Stimulated activated effector memory CD8-positive, alpha-beta T cell treated with anti-CD3 and anti-CD28 coated beads, Interleukin-12 subunit alpha, Interleukin-12 subunit beta, amount 100 ng/mL, for 72 hours (primary cell): ENCODE results near the gene CENPP.

Source experiments
- ATAC-seq: fragments of 150-1000 bp; cut with Tn5 transposase; 2 replicates; pipeline ENCODE4 v1.10.0; 2021
- DNase-seq, 2 donors: peaks; one replicate each; pipeline ENCODE4 v3.0.0; 2021 to 2022; ENCODE audit warnings: low spot score in 2 of 2
- H3K27ac Mint-ChIP-seq: one replicate; pipeline ENCODE4 v1.8.0; 2022; ENCODE audit warnings: mild to moderate bottlenecking, mixed read lengths
- H3K36me3 Mint-ChIP-seq: one replicate; pipeline ENCODE4 v1.8.0; 2022; ENCODE audit warnings: mild to moderate bottlenecking, mixed read lengths
- H3K4me1 Mint-ChIP-seq: one replicate; pipeline ENCODE4 v1.8.0; 2022; ENCODE audit warnings: mixed read lengths
- H3K4me3 Mint-ChIP-seq: one replicate; pipeline ENCODE4 v1.8.0; 2022; ENCODE audit warnings: mild to moderate bottlenecking, mixed read lengths
- H3K9me3 Mint-ChIP-seq: one replicate; pipeline ENCODE4 v1.8.0; 2022; ENCODE audit warnings: mixed read lengths

Gene CENPP

GRCh38 chr9:92528522-92528849 is 202.7 kb downstream of the CENPP start:
- no peak overlapping the region for H3K4me3 Mint-ChIP-seq
- H3K27ac Mint-ChIP-seq = no peak overlapping the region
- ATAC-seq (no peak), DNase-seq (no peak)
- H3K4me1 Mint-ChIP-seq = peaks cover 5% of the 10 kb centered on the region
- H3K9me3 Mint-ChIP-seq = peaks cover 3% of the 10 kb centered on the region
- H3K36me3 Mint-ChIP-seq = no peaks in the 10 kb centered on the region

- Mint-ChIP-seq H3K27ac (no peak overlapping the region), H3K4me1 (peaks cover 6% of the 10 kb centered on the region), H3K4me3 (no peak overlapping the region), H3K36me3 (no peaks in the 10 kb centered on the region), H3K9me3 (peaks cover 3% of the 10 kb centered on the region)
- DNase-seq (no peak), ATAC-seq (no peak)
Measured at GRCh38 chr9:92529124-92529523, 203.4 kb downstream of the CENPP start.

- H3K4me1 Mint-ChIP-seq = peaks cover 15% of the 10 kb centered on the region
- no peak for DNase-seq
- no peaks in the 10 kb centered on the region for H3K36me3 Mint-ChIP-seq
- no peak overlapping the region for H3K4me3 Mint-ChIP-seq
- no peak for ATAC-seq
- no peak overlapping the region for H3K27ac Mint-ChIP-seq
- H3K9me3 Mint-ChIP-seq = peaks cover 3% of the 10 kb centered on the region
Measured at GRCh38 chr9:92530893-92531292, 205.1 kb downstream of the CENPP start.

GRCh38 chr9:92534204-92534603 is 208.5 kb downstream of the CENPP start:
- Mint-ChIP-seq H3K4me3 (no peak overlapping the region), H3K9me3 (peaks cover 3% of the 10 kb centered on the region), H3K27ac (no peak overlapping the region), H3K36me3 (no peaks in the 10 kb centered on the region), H3K4me1 (peaks cover 10% of the 10 kb centered on the region)
- no peak for DNase-seq
- ATAC-seq = no peak

- H3K9me3 Mint-ChIP-seq = peaks cover 3% of the 10 kb centered on the region
- DNase-seq (no peak), ATAC-seq (no peak)
- no peak overlapping the region for H3K27ac Mint-ChIP-seq
- H3K4me1 Mint-ChIP-seq = peaks cover 10% of the 10 kb centered on the region
- H3K36me3 Mint-ChIP-seq = no peaks in the 10 kb centered on the region
- H3K4me3 Mint-ChIP-seq = no peak overlapping the region
Measured at GRCh38 chr9:92534674-92535073, 208.9 kb downstream of the CENPP start.

GRCh38 chr9:92535940-92536850 is 210.4 kb downstream of the CENPP start, which contains the start of gene ECM2:
TSS of gene ECM2 (minus strand) at chr9:92535990. CDS start at chr9:92522866, 13,124 bp downstream.
- Mint-ChIP-seq H3K4me1 (peaks cover 10% of the 10 kb centered on the region), H3K27ac (no peak within 1 kb of the TSS), H3K36me3 (no peaks in the 10 kb centered on the region), H3K4me3 (no peak within 1 kb of the TSS), H3K9me3 (peaks cover 3% of the 10 kb centered on the region)
- ATAC-seq (no peak), DNase-seq (no peak)

- no peak for DNase-seq
- H3K36me3 Mint-ChIP-seq = no peaks in the 10 kb centered on the region
- H3K9me3 Mint-ChIP-seq = no peaks in the 10 kb centered on the region
- ATAC-seq = no peak
- H3K4me1 Mint-ChIP-seq = peaks cover 10% of the 10 kb centered on the region
- no peak overlapping the region for H3K27ac Mint-ChIP-seq
- no peak overlapping the region for H3K4me3 Mint-ChIP-seq
Measured at GRCh38 chr9:92538541-92538940, 212.8 kb downstream of the CENPP start.

- DNase-seq (no peak), ATAC-seq (no peak)
- no peaks in the 10 kb centered on the region for H3K4me1 Mint-ChIP-seq
- H3K4me3 Mint-ChIP-seq = no peak overlapping the region
- H3K9me3 Mint-ChIP-seq = no peaks in the 10 kb centered on the region
- H3K36me3 Mint-ChIP-seq = no peaks in the 10 kb centered on the region
- H3K27ac Mint-ChIP-seq = no peak overlapping the region
Measured at GRCh38 chr9:92543972-92544371, 218.2 kb downstream of the CENPP start.

- H3K4me3 Mint-ChIP-seq = no peak overlapping the region
- H3K4me1 Mint-ChIP-seq = no peaks in the 10 kb centered on the region
- no peak for ATAC-seq
- no peaks in the 10 kb centered on the region for H3K36me3 Mint-ChIP-seq
- no peaks in the 10 kb centered on the region for H3K9me3 Mint-ChIP-seq
- no peak overlapping the region for H3K27ac Mint-ChIP-seq
- no peak for DNase-seq
Measured at GRCh38 chr9:92545002-92545510, 219.3 kb downstream of the CENPP start.

- DNase-seq (no peak), ATAC-seq (no peak)
- H3K9me3 Mint-ChIP-seq = no peaks in the 10 kb centered on the region
- H3K4me3 Mint-ChIP-seq = no peak overlapping the region
- H3K27ac Mint-ChIP-seq = no peak overlapping the region
- no peaks in the 10 kb centered on the region for H3K4me1 Mint-ChIP-seq
- H3K36me3 Mint-ChIP-seq = no peaks in the 10 kb centered on the region
Measured at GRCh38 chr9:92547356-92547755, 221.6 kb downstream of the CENPP start.

GRCh38 chr9:92550765-92551164 is 225.0 kb downstream of the CENPP start:
- DNase-seq (no peak), ATAC-seq (no peak)
- Mint-ChIP-seq H3K9me3 (no peaks in the 10 kb centered on the region), H3K27ac (no peak overlapping the region), H3K4me3 (no peak overlapping the region), H3K36me3 (no peaks in the 10 kb centered on the region), H3K4me1 (no peaks in the 10 kb centered on the region)

GRCh38 chr9:92558612-92559374 is 233.0 kb downstream of the CENPP start:
- Mint-ChIP-seq H3K4me1 (no peaks in the 10 kb centered on the region), H3K9me3 (no peaks in the 10 kb centered on the region), H3K27ac (no peak overlapping the region), H3K4me3 (no peak overlapping the region), H3K36me3 (no peaks in the 10 kb centered on the region)
- no peak for ATAC-seq
- no peak for DNase-seq

- Mint-ChIP-seq H3K9me3 (peaks cover 5% of the 10 kb centered on the region), H3K4me3 (no peak overlapping the region), H3K36me3 (no peaks in the 10 kb centered on the region), H3K4me1 (no peaks in the 10 kb centered on the region), H3K27ac (no peak overlapping the region)
- no peak for DNase-seq
- ATAC-seq = no peak
Measured at GRCh38 chr9:92561374-92562330, 235.9 kb downstream of the CENPP start.

GRCh38 chr9:92562461-92562967 is 236.8 kb downstream of the CENPP start:
- DNase-seq (no peak), ATAC-seq (no peak)
- Mint-ChIP-seq H3K27ac (no peak overlapping the region), H3K36me3 (no peaks in the 10 kb centered on the region), H3K4me1 (no peaks in the 10 kb centered on the region), H3K9me3 (peaks cover 6% of the 10 kb centered on the region), H3K4me3 (no peak overlapping the region)
